HG02623 (cell line): ENCODE data around the gene APP.
"Not testable (repeated sequence)": the region's sequence is repeated elsewhere in the genome, so short reads cannot be mapped to it uniquely, and the experiment has no call there.

Experiments
- ATAC-seq: cut with Tn5 transposase; IDR thresholded peaks from one replicate; pipeline ENCODE4 v1.9.1; 2021; ENCODE audit warnings: moderate library complexity; ENCODE audit not compliant: unreplicated experiment

APP gene

GRCh38 chr21:26099610-26100219 is 70.9 kb downstream of the APP start:
- ATAC-seq, result no peak

DNA sequence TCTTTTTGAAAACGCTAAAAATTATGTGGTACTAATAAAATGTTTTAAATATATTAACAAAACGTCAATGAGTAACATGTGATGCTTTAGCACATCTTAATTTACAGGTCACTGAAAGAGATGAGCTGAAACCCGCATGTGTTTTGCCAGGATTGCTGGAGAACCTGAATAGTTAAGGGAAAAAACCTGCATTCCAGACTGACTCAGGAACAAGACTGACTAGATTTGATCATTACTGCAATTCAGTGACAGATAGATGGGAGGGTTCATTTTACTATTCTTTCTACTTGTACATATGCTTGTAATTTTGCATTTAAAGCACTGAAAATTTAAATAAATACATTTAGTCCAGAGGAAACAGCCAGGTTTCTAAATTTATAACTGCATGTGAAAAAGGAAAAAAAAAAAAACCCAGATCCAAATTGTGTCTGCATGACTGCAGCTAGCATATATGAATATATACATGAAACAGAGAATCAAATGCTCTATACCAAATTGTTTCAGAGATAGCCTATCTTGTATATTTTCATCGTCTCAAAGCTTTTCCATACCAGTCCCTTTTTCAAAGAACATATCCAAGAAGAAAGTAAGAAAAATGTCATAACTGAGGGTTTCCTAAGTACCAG is 71.7 kb downstream of the APP start:
- no peak for ATAC-seq

GRCh38 chr21:26097475-26097874 is 73.1 kb downstream of the APP start:
- ATAC-seq, result no peak

- no peak for ATAC-seq
These were observed 73.8 kb downstream of the APP start for GRCh38 chr21:26096494-26097371.

GRCh38 chr21:26095131-26095530 is 75.4 kb downstream of the APP start:
- ATAC-seq, result no peak

DNA sequence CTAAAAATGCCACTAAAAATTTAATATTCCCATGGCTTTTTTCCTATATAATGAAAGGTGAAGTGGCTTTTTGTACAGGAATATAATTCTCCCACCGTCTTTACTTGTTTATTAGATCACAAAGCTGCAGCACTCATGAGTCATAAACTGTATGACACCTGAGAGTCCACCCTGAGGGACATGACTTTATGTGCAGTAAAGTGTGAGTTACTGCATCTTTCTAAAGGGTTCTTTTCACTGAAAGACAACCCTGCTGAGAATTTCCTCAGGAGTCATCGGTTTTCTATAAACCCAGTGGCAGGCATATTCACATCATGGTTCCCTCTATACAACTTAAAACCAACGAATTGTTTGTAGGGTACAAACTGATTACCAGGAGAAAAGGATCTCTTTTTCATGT is 77.4 kb downstream of the APP start:
- no peak for ATAC-seq

DNA sequence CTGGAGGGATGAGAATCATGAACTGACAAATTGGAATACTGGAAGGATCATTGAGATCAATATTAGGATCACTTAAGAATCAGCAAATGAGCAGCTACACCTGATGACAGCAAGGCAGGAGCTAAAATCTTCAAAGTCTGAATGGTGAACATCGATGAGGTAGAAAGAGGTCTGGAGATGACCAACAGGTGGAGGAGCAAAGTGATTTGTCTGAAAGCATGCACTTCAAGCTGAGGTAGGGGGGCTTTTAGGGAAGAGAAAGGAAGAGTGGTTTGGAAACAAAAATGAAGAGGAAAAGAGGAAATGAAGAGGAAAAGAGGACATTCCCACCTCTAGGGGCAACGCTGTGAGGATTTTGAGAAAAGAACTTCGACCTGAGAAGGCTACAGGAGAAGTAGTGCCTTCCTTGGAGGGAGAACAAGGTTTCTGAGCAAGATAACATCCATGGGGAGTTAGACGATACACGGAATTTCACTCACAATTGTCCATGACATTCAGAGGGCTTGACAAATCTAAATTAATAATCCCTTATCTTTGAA is 79.0 kb downstream of the APP start:
- ATAC-seq, result no peak

- ATAC-seq, result no peak
These were observed 80.8 kb downstream of the APP start for GRCh38 chr21:26089730-26090129.

GRCh38 chr21:26087223-26087918 is 83.2 kb downstream of the APP start:
- ATAC-seq, result no peak

DNA sequence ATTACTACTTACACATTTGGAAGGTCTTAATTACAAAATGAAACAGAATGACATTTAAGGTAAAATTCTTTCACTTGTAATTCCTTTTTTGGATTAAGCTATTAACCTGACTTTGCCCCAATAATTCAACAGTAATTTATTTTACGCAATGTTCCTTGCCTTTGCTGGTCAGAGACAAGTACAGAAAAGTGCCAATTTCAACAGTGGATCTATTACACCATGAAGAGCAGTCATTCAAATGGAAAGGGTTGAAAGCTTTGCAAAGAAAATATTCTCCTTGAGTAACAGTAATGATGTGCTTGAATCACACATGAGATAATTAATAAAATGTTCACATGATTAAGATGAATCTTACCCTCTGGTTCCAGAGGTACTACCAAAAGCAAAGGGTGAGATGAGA is 84.7 kb downstream of the APP start:
- no peak for ATAC-seq

- no peak for ATAC-seq
These were observed 85.4 kb downstream of the APP start for GRCh38 chr21:26085127-26085526.

DNA sequence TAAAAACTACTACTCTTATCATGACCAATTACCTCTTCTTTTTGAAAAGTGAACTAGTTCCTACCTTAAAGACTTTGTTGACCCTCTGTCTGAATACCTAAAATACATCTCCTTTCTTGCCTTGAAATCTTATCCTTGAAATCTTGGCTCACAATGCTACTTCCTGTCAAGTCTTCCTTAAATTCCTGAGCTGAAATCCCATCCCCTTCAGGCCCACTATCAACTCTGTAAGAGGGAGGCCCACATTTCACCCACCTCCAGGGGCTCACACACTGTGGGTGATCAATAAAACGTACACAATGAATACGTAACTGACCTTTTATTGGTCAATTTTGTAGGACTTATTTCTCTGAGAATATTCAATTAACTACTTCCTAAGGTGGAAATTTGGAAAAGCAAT is 88.0 kb downstream of the APP start:
- no peak for ATAC-seq

- ATAC-seq, result not testable (repeated sequence)
These were observed 89.3 kb downstream of the APP start for GRCh38 chr21:26081175-26081760.

GRCh38 chr21:26080211-26080610 is 90.4 kb downstream of the APP start:
- ATAC-seq, result no peak

GRCh38 chr21:26079366-26079765 is 91.2 kb downstream of the APP start:
- no peak for ATAC-seq

GRCh38 chr21:26077521-26077920 is 93.0 kb downstream of the APP start:
- ATAC-seq, result no peak

GRCh38 chr21:26072666-26073615 is 97.6 kb downstream of the APP start:
- no peak for ATAC-seq

GRCh38 chr21:26070822-26071425 is 99.6 kb downstream of the APP start:
- peak; percentile 55 for ATAC-seq

DNA sequence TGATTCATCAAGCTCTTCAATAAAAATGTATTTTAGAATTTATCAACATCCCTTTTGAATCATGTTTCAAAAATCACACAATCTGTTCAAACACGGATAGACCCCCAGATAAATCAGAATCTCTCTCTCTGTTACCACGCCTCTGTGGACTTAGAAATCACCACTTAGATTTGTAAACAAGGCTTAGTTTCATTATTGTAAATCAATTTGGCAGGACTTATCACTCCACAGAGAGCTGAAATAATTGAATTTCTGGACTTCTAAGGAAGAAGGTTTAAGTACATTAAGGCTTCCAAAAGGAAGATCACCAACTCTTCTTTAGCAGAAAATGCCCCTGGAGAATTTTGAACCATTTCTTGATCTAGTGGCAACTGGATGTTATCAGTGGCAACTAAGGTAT is 100.4 kb downstream of the APP start:
- no peak for ATAC-seq
